GM12872 (cell line): ENCODE data around the gene TAAR8.

ENCODE experiments used
- TF ChIP-seq, protein P1 (sequence below): IDR thresholded peaks from 3 replicates; pipeline ENCODE4 v1.5.1; 2011; ENCODE audit warnings: low read depth, mild to moderate bottlenecking, low read length, moderate library complexity; ENCODE audit not compliant: insufficient read depth

The TAAR8 gene

DNA sequence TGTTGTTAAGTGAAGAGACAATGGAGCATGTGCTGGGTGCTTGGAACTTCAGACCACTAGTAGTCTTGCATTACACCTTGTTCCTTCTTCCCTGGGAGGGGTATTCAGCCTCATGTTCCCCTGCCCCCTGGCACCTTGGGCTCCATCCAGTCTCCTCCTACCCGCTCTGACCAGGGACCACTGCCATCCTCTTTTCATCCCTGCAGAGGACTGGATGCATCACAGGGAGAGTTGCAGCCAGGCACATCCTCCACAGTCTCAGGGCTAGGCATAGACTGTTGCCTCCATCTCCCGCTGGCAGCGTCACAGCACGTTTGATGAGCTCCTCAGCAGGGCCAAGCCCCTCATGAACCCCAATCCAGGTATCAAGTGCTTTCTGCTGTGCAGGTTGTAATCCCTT is 1.3 kb upstream of the TAAR8 start:
- TF ChIP-seq, protein P1, sequence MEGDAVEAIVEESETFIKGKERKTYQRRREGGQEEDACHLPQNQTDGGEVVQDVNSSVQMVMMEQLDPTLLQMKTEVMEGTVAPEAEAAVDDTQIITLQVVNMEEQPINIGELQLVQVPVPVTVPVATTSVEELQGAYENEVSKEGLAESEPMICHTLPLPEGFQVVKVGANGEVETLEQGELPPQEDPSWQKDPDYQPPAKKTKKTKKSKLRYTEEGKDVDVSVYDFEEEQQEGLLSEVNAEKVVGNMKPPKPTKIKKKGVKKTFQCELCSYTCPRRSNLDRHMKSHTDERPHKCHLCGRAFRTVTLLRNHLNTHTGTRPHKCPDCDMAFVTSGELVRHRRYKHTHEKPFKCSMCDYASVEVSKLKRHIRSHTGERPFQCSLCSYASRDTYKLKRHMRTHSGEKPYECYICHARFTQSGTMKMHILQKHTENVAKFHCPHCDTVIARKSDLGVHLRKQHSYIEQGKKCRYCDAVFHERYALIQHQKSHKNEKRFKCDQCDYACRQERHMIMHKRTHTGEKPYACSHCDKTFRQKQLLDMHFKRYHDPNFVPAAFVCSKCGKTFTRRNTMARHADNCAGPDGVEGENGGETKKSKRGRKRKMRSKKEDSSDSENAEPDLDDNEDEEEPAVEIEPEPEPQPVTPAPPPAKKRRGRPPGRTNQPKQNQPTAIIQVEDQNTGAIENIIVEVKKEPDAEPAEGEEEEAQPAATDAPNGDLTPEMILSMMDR, result no peak

DNA sequence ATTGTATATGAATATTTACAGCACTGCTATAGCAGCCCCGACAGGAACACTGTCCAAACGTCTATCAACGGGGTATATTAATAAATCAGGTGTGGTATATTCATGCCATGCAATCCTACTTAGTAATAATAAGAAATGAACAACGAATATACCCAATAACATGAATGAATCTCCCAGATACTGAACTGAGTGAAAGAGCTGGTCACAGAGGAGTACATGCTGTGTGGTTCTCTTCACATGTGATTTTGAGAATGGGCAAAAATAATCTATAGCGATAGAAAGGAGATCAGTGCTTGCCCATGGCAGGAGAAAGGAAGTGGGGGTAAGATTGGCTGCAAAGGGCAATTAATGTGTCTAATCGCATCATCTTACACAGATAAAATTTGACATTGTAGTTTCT is 13.9 kb downstream of the TAAR8 start:
- TF ChIP-seq, protein P1, result no peak

DNA sequence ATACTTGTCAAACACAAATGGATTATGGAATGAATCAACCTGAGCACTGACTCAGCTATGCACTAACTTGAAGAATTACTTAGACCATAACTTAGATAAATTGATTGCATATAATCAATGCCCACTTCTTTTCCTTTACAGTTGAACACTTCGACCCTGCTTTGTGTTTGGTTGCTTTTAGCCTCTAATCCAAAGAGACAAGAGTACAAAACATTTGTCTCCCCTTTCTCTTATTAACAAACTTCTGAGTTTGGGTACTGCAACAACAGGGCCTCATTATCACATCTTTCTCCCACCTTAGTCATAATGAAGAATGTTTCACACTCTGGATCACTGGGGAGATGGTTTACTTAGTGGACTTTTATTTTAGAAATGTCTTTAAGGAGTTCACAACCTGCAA is 15.1 kb downstream of the TAAR8 start:
- TF ChIP-seq, protein P1, result no peak

DNA sequence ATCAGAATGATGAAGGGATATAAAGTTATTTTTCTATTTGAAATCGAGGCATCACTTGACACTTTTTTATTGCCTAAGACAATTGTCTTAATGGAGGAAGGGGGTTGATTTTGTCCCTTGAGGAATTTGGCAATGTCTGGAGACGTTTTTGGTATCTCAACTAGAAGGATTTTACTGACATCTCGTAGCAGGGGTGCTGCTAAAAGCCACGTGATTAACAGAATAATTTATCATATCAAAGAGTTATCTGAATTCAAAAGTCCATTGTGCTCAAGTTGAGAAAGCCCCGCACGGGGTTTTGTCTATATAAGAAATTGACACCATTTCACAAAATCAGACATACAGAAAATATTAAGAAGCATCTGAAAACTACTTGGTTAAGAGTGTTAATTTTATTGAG is 16.1 kb downstream of the TAAR8 start:
- TF ChIP-seq, protein P1, result no peak

DNA sequence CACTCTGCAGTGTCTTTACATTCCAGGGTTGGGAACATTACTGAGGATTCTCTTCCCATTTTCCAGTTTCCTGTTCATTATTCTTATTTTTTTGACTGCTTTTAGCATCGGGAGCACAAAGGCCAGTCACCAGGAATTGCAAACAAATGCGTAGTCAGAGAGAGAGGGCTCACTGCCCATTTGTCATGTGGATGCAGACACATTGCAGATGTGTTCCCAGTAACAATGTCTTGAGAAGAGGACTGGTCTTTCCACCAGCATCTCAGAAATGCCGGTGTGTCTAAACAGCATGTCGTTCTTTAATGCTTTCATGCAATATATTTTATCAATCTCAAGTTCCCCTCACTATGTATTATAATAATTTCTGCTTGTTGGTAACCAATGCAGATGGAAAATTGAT is 16.7 kb downstream of the TAAR8 start:
- TF ChIP-seq, protein P1, result no peak

DNA sequence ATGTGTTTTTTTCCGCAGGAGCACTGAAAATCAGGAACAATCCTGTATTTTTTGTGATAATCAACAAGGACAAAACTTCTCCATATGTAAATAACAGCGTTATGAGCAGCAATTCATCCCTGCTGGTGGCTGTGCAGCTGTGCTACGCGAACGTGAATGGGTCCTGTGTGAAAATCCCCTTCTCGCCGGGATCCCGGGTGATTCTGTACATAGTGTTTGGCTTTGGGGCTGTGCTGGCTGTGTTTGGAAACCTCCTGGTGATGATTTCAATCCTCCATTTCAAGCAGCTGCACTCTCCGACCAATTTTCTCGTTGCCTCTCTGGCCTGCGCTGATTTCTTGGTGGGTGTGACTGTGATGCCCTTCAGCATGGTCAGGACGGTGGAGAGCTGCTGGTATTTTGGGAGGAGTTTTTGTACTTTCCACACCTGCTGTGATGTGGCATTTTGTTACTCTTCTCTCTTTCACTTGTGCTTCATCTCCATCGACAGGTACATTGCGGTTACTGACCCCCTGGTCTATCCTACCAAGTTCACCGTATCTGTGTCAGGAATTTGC is 17.8 kb downstream of the TAAR8 start, which contains the start of gene TAAR6:
TSS of gene TAAR6 (plus strand) at position 102 of the 557 bp plus-strand sequence. CDS start at position 102, 0 bp downstream.
- TF ChIP-seq, protein P1, result no peak

DNA sequence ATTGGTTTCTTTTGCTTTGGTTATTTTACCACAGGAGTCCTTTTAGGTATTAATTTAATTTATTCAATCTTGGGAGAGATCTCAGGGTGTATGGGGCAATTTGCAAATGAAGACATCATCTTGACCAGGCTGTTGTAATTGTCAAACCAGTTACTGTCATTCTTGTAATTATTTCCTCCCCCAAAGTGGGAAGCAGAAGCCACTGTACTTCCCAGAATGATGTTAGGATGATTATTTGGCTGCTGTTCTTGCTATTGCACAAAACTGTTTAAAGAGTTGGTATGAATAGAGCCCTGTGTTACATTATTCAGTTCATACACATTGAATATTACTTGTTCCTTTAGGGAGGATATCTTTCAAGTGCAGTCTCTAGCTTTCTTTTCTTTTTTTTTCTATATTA is 19.3 kb downstream of the TAAR8 start:
- TF ChIP-seq, protein P1, result no peak
